GM18520 (cell line): ENCODE data around the gene SPTLC3.

Source experiments
- ATAC-seq: cut with Tn5 transposase; IDR thresholded peaks from one replicate; pipeline ENCODE4 v1.9.1; 2021; ENCODE audit not compliant: unreplicated experiment

SPTLC3 gene

GRCh38 chr20:13130061-13130706, 121.4 kb downstream of the SPTLC3 start:
- no peak for ATAC-seq

DNA sequence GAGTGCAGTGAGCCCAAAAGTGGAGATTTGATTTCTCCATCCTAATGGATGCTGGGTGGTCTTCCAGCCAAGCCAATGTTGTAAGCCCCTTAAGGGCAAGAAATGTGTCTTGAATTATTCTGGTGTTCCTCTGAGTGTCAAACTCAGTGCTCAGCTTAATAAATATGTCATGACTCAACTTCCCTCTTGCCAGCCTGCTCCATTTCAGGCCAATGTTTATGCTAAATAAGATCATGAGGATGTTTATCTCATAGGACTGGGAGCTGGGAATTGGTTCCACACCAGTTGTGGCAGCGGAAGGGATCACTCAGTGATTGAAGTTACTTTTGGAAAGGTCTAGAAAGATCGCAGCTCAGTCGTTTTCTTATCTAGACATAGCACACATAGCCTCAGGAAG, 121.9 kb downstream of the SPTLC3 start:
- ATAC-seq, result no peak

- no peak for ATAC-seq
Observed at GRCh38 chr20:13131688-13132087, 122.9 kb downstream of the SPTLC3 start.

GRCh38 chr20:13139459-13140150, 130.8 kb downstream of the SPTLC3 start:
- ATAC-seq, result no peak

DNA sequence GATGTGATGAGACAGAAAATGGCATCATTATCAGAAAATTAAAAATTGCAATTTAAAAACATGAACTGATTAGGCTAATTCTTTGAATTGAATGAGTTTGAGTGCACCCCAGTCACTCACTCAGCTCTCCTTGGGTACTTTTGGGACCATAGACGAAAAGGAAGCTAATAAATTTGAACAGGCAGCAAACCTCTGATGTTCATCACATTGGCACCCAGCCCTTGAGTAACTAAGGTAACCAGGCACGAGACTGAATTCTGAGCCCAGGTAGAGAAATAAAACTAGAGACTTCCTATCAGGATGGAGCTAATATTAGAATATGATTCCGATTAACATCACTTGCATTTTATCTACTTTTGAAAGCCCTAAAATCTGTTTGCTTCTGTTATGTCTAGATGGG, 131.4 kb downstream of the SPTLC3 start:
- ATAC-seq, result no peak

- ATAC-seq, result no peak
Observed at GRCh38 chr20:13140775-13141174, 132.0 kb downstream of the SPTLC3 start.

DNA sequence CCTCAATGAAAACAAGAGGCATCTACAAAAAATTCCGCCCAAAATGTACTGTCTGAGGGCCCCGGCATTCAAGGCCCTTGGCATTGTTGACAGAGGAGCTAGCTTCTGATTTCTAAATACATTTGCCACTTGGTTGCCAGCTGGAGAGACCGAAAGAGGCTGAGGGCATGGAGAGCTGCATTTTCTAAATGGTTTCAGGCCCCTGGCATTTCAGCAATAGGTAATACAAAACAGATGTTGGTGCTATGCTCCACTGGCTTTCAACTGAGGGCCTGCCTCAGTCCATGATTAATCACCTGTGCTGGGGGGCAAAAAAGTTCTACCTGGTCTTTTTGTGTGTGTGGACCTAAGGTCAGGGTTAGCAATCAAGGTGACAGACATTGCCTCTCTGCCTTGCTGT, 132.8 kb downstream of the SPTLC3 start:
- ATAC-seq, result no peak

- no peak for ATAC-seq
Observed at GRCh38 chr20:13142143-13142542, 133.4 kb downstream of the SPTLC3 start.

GRCh38 chr20:13147071-13147963, 138.5 kb downstream of the SPTLC3 start:
- no peak for ATAC-seq

DNA sequence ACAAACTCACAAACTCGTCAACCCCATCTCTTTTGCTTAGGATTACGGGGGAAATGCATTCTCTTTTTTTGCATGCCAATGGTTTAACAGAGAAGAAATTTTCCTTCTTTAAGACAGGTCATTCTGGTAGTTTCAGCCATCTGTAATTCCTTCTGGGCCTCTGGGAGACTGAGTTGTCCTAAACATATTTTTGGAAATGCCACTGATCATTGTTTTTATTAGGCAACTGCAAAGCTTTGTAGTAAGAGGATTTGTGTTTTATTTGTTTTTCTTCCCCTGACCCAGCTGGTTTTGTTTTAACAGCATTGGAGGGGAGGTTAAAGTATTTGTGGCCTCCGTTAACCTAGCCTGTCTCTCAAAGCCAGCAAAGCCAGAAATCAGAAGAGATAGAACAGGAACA, 139.2 kb downstream of the SPTLC3 start:
- ATAC-seq, result no peak

DNA sequence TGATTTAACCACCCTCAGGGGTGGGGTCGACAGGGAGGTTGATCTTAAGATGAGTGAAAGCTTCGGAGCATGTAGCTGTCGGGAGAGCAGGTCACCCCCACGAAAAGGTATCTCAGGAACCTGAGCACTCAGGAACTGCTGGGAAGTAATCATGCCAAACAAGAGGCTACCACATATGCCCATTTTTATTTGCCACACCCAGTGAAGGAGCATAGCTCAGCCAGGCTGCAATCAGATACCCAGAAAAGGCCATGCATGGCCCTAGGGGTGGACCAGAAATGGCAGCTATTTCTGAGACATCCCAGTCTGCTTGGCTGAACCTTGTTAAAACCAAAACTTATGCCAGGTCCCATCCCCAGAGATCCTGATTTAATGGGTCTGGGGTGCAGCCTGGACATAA, 139.6 kb downstream of the SPTLC3 start:
- no peak for ATAC-seq

DNA sequence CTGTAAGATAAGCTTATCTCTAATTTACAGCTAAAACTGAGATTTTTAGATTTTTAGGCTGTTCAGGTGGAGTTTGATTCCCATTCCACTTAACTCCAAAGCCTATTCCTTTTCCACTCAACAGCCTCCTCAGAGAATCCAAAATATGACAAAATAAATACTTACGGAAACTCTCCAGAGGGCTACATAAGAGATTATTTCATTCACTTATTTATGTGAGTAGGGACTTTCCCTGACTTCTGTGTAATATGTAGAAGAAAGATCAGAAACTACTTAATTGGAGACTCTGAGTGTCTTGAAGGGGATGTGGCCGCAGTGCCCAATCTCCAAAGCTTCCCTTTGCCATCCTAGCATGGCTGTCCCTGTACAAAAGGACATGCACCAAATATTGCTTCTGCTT, 140.2 kb downstream of the SPTLC3 start:
- no peak for ATAC-seq

GRCh38 chr20:13149371-13150105, 140.8 kb downstream of the SPTLC3 start:
- no peak for ATAC-seq

- no peak for ATAC-seq
Observed at GRCh38 chr20:13158369-13158768, 149.6 kb downstream of the SPTLC3 start.

DNA sequence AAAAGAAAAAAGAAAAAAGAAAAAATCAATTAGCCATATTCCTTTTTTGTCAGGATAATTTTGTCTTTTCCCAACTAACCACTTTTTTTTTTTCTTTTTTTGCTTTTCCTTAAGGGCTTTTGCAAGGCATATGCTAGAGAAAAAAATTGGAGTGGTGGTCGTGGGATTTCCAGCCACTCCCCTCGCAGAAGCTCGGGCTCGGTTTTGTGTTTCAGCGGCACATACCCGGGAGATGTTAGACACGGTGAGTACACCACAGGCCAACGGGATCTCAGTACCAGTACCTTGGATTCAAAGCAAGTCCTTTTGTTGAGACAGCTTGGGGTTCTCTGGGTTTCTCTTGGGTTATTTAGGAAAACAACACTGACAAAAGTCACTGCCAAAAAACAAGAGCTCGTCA, 151.1 kb downstream of the SPTLC3 start:
- no peak for ATAC-seq

DNA sequence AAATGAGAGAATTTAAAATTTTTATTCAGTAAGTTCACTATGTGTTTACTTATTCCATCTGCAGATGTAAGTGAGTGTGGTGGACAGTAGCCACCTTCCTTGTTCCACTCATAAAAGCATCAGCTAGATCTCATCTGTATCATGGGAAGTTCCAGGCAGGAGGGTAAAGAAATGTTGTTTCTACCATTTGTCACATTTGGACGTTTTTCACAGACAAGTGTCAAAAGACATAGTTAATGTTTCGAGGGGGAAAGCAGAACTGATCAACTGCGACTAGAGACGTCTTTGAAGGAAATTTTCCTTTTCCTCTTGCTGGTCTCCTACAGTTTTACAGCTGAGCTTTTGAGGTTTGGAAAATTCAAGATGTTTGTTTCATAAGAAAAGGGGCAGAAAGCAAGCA, 156.4 kb downstream of the SPTLC3 start:
- ATAC-seq, result no peak

DNA sequence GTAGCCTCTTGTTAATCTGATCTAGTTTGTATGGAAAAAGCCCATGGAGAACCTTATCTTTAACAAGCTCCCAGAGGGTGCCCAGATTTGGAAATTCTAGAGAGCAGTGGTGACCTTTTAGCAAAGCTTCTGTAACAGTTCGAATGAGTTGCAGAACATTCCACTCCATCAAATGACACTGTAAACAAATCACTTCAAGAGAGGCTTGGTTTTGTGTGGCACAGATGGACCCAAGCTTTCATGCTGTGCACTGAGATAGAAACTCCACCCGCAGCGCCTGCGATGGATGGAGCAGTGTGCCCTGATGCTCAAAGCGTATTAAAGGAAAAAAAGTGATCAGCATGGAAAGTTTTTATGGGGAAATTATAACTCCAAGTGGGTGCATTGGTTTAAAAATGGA, 157.2 kb downstream of the SPTLC3 start:
- ATAC-seq, result no peak

DNA sequence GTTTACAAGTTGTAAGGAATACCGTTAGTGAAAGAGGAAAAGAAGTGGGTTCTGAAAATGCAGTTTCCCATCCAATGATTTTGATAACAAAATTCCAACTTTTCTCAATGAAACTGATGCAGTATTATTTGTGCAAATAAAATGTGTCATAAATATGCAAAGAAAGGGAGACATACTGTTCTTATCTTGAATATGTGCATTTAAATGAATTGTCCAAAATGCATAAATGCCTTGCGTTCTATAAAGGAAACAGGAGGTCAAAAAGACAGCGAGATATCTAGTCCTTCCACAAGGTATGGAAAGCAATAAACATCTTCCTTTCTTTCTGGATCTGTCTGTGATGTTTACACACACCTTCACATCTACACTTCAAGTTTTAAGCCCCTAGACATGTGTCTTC, 157.7 kb downstream of the SPTLC3 start:
- no peak for ATAC-seq

- ATAC-seq, result no peak
Observed at GRCh38 chr20:13169086-13169485, 160.3 kb downstream of the SPTLC3 start.

DNA sequence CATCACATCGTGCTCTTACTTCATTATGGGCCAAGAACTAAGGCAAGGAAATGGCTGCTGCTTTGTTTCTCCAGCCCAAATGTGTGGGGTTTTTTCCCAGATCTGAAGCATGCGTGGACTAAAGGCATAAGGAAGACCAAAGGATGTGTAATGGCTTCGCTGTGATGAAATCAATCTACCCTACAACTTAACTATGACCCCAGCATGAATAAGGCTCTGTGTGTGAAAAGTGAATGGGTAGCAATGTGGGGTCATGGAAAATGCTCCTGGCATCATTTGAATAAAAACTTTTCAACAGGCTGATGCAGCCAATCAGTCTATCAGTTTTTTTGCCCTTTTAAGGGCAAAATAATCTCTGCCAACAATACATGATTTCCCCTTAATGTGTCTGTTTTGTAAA, 162.0 kb downstream of the SPTLC3 start:
- ATAC-seq, result no peak

- ATAC-seq, result no peak
Observed at GRCh38 chr20:13173201-13173600, 164.4 kb downstream of the SPTLC3 start.
